ENCODE data around the gene MYH14. TPM values are rescaled to one million over a fixed set of nuclear protein-coding genes. Genes with fewer than 3 reads are reported as not detected.

MYH14 gene
- polyA plus RNA-seq, 1 donor (not counting 4 experiments of a cell fraction or from before 2014, with no cell fraction given), result 0.20 TPM

GRCh38 chr19:50210425-50210824, 7.0 kb downstream of the MYH14 start:
- Histone ChIP-seq H3K9me3 (ENCODE audit: control insufficient read depth, low read depth, low read length) (no peaks in the 10 kb centered on the region), H2AFZ (ENCODE audit: control insufficient read depth, low read length) (no peak overlapping the region), H3K9ac (ENCODE audit: control insufficient read depth, extremely low read depth, insufficient read depth, low read length) (no peak overlapping the region), H3K4me3 (ENCODE audit: control insufficient read depth in 2 of 3, extremely low read depth in 1 of 3, insufficient read depth in 2 of 3, low read depth in 1 of 3, low read length in 3 of 3) (no peak overlapping the region), H3K9me1 (ENCODE audit: control insufficient read depth, extremely low read depth, insufficient read depth, low read length) (no peaks in the 10 kb centered on the region), H3K27ac (ENCODE audit: control insufficient read depth, insufficient read depth, low read length) (no peak overlapping the region), H3K4me2 (ENCODE audit: control insufficient read depth, extremely low read depth, insufficient read depth, low read depth, low read length) (no peak overlapping the region), H3K36me3 (ENCODE audit: control insufficient read depth in 2 of 2, extremely low read depth in 1 of 2, insufficient read depth in 2 of 2, low read length in 2 of 2) (no peaks in the 10 kb centered on the region), H3K4me1 (ENCODE audit: control insufficient read depth, extremely low read depth, insufficient read depth, low read length) (no peaks in the 10 kb centered on the region), H3K79me2 (ENCODE audit: control insufficient read depth, insufficient read depth, low read length) (no peaks in the 10 kb centered on the region), H3K27me3 (ENCODE audit: control insufficient read depth, extremely low read depth, insufficient read depth, low read length) (peaks cover 3% of the 10 kb centered on the region), H4K20me1 (ENCODE audit: control insufficient read depth, extremely low read depth, insufficient read depth, low read length) (no peaks in the 10 kb centered on the region)
- DNase-seq (ENCODE audit: low read depth, low spot score), result no peak
- dilution Hi-C loops (cut with MboI; ENCODE audit: extremely low pct_ligation_motif_present, low sequenced_read_pairs), result no loop called here
- FAIRE-seq, result no peak
- TF ChIP-seq EZH2 (IDR thresholded peaks at IDR 0.05; ENCODE audit: low read length) (no peak), CTCF (optimal IDR thresholded peaks at IDR 0.05 in 1 of 3, IDR thresholded peaks at IDR 0.05 in 1 of 3, conservative IDR thresholded peaks at IDR 0.05 in 1 of 3; ENCODE audit: extremely low read depth in 1 of 3, insufficient read depth in 2 of 3, low read length in 3 of 3) (no peak)

GRCh38 chr19:50213925-50214324, 10.5 kb downstream of the MYH14 start:
- H3K36me3 ChIP-seq (ENCODE audit: control insufficient read depth in 2 of 2, extremely low read depth in 1 of 2, insufficient read depth in 2 of 2, low read length in 2 of 2), result no peaks in the 10 kb centered on the region
- no peaks in the 10 kb centered on the region for H3K9me3 ChIP-seq (ENCODE audit: control insufficient read depth, low read depth, low read length)
- H3K4me3 ChIP-seq (ENCODE audit: control insufficient read depth in 2 of 3, extremely low read depth in 1 of 3, insufficient read depth in 2 of 3, low read depth in 1 of 3, low read length in 3 of 3), result no peak overlapping the region
- FAIRE-seq (no peak), DNase-seq (ENCODE audit: low read depth, low spot score) (no peak)
- no peaks in the 10 kb centered on the region for H4K20me1 ChIP-seq (ENCODE audit: control insufficient read depth, extremely low read depth, insufficient read depth, low read length)
- H3K9ac ChIP-seq (ENCODE audit: control insufficient read depth, extremely low read depth, insufficient read depth, low read length), result no peak overlapping the region
- H3K27ac ChIP-seq (ENCODE audit: control insufficient read depth, insufficient read depth, low read length), result no peak overlapping the region
- no peaks in the 10 kb centered on the region for H3K9me1 ChIP-seq (ENCODE audit: control insufficient read depth, extremely low read depth, insufficient read depth, low read length)
- no peaks in the 10 kb centered on the region for H3K27me3 ChIP-seq (ENCODE audit: control insufficient read depth, extremely low read depth, insufficient read depth, low read length)
- no peaks in the 10 kb centered on the region for H3K79me2 ChIP-seq (ENCODE audit: control insufficient read depth, insufficient read depth, low read length)
- no peak for TF ChIP-seq EZH2 (IDR thresholded peaks at IDR 0.05; ENCODE audit: low read length)
- TF ChIP-seq CTCF (optimal IDR thresholded peaks at IDR 0.05 in 1 of 3, IDR thresholded peaks at IDR 0.05 in 1 of 3, conservative IDR thresholded peaks at IDR 0.05 in 1 of 3; ENCODE audit: extremely low read depth in 1 of 3, insufficient read depth in 2 of 3, low read length in 3 of 3), result no peak
- H3K4me1 ChIP-seq (ENCODE audit: control insufficient read depth, extremely low read depth, insufficient read depth, low read length), result no peaks in the 10 kb centered on the region
- dilution Hi-C loops (cut with MboI; ENCODE audit: extremely low pct_ligation_motif_present, low sequenced_read_pairs), result no loop called here
- no peak overlapping the region for H2AFZ ChIP-seq (ENCODE audit: control insufficient read depth, low read length)
- H3K4me2 ChIP-seq (ENCODE audit: control insufficient read depth, extremely low read depth, insufficient read depth, low read depth, low read length), result no peak overlapping the region
